Measurements from ENCODE around the gene CASP10.
A peak's percentile ranks its signal among the peaks of the same experiment; 100 is the strongest.
"Not testable (repeated sequence)": the region's sequence is repeated elsewhere in the genome, so short reads cannot be mapped to it uniquely, and the experiment has no call there.

CASP10 gene

DNA sequence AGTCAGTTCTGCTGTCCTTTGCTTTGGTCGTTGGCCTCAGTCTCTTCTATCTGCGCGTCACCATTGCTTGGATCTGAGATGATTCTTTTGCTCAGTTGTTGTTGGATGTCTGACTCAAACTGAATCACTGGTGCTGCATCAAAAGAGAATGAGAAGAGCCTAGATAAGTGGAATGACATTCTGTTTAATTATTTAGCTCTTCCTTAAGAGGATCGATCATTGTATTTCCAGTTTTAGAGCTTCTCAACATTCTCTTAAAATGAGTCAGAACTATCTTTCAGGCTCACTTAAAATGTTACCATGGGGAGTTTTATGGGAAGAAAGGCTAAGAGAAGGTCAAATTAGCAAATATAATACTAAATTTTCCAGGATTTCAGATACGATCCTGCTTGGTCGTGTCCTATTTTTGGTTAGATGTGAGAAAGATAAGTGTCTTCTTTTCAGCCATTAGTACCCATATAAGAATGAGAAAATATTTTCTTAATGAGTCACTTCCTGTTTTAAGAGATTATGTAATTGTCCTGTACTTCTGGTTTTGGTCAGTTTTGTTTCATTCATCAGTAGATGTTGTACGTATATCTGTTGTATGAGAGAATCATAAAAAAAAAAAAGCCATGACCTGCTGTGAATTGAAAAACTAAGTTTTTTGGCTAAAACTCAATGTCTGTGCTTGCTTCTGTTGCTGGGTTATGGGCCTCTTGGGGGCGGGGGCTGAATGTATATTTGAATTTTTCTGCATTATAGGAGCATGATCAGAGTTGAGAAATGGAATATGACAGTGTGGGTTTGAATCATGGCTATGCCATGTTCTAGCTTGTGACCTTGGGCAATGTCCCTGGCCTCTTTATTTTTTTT is 31.6 kb upstream of the CASP10 start:
- H3K36me3 Mint-ChIP-seq (ENCODE audit: low read depth): peaks cover 83% of the 10 kb centered on the region

DNA sequence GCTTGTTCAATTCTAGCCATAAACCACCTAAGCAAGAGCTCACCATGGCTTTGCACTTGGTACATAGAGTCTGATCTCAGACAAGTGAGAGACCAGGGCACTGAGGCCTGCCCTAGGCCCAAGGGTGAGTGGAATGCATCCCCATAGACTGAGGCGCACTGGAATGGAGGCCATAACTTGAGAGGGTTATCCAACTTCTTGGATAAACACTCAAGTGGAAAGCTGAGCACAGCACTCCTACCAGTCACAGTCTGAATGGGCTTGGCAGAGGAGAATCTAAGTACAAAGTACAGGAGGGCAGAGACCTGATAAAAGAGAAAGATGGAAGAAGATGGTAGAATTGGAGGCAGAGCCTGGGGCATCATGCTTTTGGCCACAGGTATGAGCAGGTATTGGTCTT is 30.4 kb upstream of the CASP10 start:
- Mint-ChIP-seq H3K27ac (peak overlapping the region; percentile 81), H3K4me3 (no peak overlapping the region), H3K4me1 (ENCODE audit: low read depth) (peaks cover 64% of the 10 kb centered on the region), H3K27me3 (no peaks in the 10 kb centered on the region), H3K36me3 (ENCODE audit: low read depth) (peaks cover 84% of the 10 kb centered on the region), H3K9me3 (no peaks in the 10 kb centered on the region)

More for the DNA sequence above, 31.6 kb upstream of the CASP10 start:
- Mint-ChIP-seq H3K9me3 (no peaks in the 10 kb centered on the region), H3K27ac (peak overlapping the region; percentile 80), H3K4me3 (no peak overlapping the region), H3K27me3 (no peaks in the 10 kb centered on the region), H3K4me1 (ENCODE audit: low read depth) (peaks cover 55% of the 10 kb centered on the region)

DNA sequence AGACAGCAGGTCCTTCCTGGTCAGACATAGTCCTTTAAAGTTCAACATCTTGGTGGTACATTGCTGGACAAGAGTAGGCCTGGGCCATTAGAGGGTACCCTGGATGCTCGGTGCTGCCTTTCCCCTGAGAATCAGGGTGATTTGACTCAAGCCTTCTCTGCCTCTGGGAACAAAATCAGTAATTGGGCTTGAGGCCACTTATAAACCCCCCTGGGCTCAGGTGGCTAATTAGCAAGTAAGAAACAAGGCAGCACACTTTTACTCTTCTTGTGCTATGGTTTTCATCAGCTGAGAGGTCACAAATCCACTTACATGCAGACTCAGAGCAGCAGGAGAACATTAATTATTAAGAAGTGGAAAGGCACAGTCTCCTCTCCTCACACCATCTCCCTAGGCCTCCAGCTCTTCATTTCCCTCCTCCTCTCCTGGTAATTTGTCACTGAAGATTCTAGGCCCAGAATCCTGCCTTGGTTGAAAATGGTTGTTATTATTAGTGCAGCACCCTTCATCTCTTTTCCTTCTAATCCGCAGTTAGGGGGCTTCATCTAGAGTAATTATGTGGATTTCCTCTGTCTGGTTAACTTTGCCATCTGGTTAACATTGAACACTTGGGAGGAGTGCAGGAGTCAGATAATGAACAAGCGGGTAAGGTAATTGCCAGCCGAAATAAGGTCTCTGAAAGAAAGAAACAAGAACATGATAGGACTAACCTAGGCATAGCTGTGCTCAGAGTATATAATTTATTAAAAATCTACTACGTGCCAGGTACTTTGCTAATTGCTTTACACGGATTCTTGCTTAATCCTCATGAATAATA is 29.7 kb upstream of the CASP10 start:
- Mint-ChIP-seq H3K27me3 (no peaks in the 10 kb centered on the region), H3K36me3 (ENCODE audit: low read depth) (peaks cover 90% of the 10 kb centered on the region), H3K9me3 (no peaks in the 10 kb centered on the region), H3K4me1 (ENCODE audit: low read depth) (peaks cover 70% of the 10 kb centered on the region), H3K4me3 (no peak overlapping the region), H3K27ac (peak overlapping the region; percentile 81)

DNA sequence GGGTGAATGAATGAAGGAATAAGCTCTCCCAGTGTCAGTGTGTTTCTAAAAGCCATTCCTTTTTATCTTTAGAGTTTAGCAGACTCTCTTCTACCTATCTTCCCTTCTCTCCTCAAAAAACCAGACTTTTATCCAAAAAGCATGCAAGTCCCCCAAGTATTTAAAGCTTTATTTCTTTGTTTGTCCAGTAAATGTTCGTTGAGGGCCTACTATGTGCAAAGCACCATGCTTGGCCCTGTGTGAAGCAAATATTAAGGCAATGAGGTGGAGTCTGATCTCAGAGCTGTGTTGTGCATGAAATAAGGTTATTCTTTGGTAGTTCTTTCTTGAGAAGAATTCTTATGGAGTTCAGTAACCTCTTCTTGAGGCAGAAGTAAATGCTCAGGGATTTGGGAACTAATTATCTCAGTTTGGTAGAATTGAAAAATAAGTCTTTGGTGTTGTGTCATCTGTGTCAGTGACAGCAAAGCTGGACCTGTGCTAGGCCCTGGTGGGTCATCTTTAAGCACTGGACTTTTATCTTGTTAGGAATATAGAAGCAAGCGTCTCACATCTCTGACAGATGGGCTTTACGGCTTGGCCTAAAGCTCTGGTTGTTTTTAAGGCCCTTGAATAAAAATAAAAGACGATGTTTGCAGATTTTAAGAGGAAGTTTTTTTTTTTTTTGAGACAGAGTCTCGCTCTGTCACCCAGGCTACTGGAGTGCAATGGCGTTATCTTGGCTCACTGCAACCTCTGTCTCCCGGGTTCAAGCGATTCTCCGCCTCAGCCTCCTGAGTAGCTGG is 28.1 kb upstream of the CASP10 start:
- H3K36me3 Mint-ChIP-seq (ENCODE audit: low read depth): peaks cover 84% of the 10 kb centered on the region
- no peak overlapping the region for H3K4me3 Mint-ChIP-seq
- peaks cover 60% of the 10 kb centered on the region for H3K4me1 Mint-ChIP-seq (ENCODE audit: low read depth)
- H3K9me3 Mint-ChIP-seq: no peaks in the 10 kb centered on the region
- no peaks in the 10 kb centered on the region for H3K27me3 Mint-ChIP-seq
- peak overlapping the region; percentile 5 for H3K27ac Mint-ChIP-seq

DNA sequence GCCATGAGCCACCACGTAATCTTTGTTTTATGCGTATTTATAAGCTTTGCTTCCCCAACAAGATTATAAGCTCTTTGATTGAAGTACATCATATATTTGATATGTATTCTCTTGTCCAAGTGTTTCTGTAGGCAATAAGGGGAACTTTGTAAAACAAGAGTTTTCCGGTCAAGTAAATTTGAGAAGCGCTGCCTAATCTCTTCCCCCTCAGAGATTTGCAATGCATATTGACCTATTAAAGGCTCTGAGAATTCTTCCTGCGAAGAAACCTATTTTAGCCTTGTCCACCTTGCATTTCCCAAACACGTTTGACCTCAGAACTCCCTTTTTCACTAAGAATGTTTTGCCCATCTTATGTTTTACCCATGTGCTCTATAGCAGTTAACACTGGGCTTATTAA is 26.9 kb upstream of the CASP10 start:
- peaks cover 84% of the 10 kb centered on the region for H3K36me3 Mint-ChIP-seq (ENCODE audit: low read depth)
- peaks cover 54% of the 10 kb centered on the region for H3K4me1 Mint-ChIP-seq (ENCODE audit: low read depth)
- no peaks in the 10 kb centered on the region for H3K27me3 Mint-ChIP-seq
- no peak overlapping the region for H3K4me3 Mint-ChIP-seq
- no peaks in the 10 kb centered on the region for H3K9me3 Mint-ChIP-seq
- H3K27ac Mint-ChIP-seq: peak overlapping the region; percentile 63

DNA sequence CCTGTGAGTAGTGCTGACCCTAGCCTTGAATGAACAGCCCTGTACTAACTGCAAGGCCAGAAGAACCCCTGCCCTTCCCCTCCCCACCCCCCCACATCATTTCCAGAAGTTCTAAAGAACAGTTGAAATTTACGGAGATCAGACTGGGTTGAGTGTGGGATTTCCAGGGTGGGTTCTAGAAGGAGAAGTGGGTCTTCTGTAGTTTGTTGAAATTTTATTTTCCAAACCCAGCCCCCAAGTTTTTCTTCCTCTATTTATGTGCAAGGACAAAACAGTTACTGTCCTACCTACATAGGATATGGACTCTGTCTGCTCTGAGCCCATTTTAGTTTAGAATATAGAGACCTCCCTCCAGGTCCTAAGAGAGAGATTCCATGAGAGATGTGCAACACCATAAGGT is 26.3 kb upstream of the CASP10 start:
- Mint-ChIP-seq H3K27me3 (no peaks in the 10 kb centered on the region), H3K4me1 (ENCODE audit: low read depth) (peaks cover 47% of the 10 kb centered on the region), H3K27ac (peak overlapping the region; percentile 82), H3K4me3 (no peak overlapping the region), H3K9me3 (no peaks in the 10 kb centered on the region), H3K36me3 (ENCODE audit: low read depth) (peaks cover 79% of the 10 kb centered on the region)

DNA sequence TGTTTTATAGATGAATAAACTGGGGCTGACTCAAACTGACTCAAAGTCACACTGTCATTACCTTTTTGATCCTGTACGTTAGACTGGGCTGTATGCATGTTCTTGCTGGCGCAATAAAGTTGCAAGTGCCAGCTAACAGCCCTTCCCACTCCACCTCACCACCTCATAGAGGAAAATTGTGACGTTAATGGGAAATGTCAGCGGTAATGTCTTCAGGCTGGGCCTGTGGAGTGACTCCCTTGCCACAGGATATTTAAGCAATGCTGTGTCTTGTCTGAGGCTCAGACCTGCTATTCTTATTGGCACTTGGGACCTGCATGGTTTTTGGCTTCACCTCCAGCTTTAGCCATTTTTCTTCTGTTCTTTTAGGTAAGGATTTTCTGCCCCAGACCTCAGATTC is 25.2 kb upstream of the CASP10 start:
- Mint-ChIP-seq H3K27ac (peak overlapping the region; percentile 82), H3K27me3 (no peaks in the 10 kb centered on the region), H3K4me1 (ENCODE audit: low read depth) (peaks cover 50% of the 10 kb centered on the region), H3K4me3 (peak overlapping the region; percentile 18), H3K36me3 (ENCODE audit: low read depth) (peaks cover 82% of the 10 kb centered on the region), H3K9me3 (no peaks in the 10 kb centered on the region)

DNA sequence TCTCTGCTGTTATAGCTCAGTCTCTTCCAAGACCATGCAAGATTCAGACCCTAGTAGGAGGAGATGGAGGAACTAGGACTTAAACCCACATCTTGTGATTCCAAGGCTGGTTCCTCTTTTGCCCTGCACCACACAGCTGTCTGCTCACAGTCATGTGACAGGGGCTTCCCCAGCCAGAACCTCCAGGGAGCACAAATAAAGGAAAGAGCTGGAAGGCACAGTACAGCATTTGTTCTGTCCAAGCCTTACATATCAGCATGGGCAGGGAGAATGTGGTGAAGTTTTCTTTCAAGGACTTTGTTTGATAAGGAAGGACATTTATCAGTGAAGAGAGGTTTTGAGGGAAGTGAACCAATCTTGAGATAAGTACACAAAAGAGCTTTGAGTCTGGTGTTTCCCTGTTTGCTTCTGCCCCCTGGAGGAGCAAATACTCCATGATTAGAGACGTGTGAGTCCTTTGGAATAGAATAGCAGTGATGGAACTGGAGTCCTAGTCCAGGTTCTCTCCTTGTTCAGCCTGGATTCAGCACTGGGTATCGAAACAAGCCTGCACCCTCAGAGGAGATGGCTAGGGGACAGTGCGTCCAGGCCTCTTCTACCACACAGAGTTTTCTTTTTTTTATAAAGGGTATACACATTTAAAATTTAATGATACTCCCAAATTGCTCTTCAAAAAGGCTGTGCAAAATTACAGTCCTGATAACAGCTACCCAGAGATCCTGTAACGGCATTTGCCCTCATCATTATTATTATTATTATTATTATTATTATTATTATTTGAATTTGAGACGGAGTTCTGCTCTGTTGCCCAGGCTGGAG is 24.6 kb upstream of the CASP10 start:
- Mint-ChIP-seq H3K27me3 (no peaks in the 10 kb centered on the region), H3K4me1 (ENCODE audit: low read depth) (peaks cover 47% of the 10 kb centered on the region), H3K4me3 (peak overlapping the region; percentile 18), H3K27ac (peak overlapping the region; percentile 82), H3K36me3 (ENCODE audit: low read depth) (peaks cover 82% of the 10 kb centered on the region), H3K9me3 (no peaks in the 10 kb centered on the region)

DNA sequence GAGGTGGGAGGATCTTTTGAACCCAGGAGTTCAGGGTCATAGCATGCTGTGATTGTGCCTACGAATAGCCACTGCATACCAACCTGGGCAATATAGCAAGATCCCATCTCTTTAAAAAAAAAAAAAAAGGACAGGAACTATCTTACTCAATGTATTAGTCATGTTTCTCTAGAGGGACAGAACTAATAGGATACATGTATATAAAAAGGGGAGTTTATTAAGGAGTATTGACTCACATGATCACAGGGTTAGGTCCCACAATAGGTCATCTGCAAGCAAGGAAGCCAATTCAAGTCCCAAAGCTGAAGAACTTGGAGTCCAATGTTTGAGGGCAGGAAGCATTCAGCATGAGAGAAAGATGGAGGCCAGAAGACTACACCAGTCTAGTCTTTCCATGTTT is 18.8 kb upstream of the CASP10 start:
- peaks cover 73% of the 10 kb centered on the region for H3K36me3 Mint-ChIP-seq (ENCODE audit: low read depth)

DNA sequence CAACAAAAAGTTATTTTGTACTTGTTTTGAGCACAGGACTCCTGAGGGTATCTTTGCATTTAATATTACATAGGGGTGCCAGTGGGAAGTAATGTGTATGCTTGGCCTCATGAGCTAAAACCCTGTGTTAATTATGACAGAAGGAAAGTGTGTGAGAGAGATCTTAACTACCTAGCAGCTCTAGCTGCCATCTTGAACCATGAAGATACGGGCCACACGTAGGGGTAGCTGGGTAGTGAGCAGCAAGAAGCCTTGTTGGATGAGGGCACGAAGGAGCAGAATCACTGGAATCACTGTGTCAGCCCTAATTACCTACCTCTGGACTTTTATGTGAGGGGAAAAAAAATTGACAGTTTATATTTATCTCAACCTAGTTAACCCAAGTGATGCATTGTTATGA is 15.4 kb upstream of the CASP10 start:
- H3K4me3 Mint-ChIP-seq: no peak overlapping the region
- peak overlapping the region; percentile 73 for H3K27ac Mint-ChIP-seq
- peaks cover 45% of the 10 kb centered on the region for H3K36me3 Mint-ChIP-seq (ENCODE audit: low read depth)
- H3K4me1 Mint-ChIP-seq (ENCODE audit: low read depth): peaks cover 10% of the 10 kb centered on the region
- H3K27me3 Mint-ChIP-seq: no peaks in the 10 kb centered on the region
- peaks cover 6% of the 10 kb centered on the region for H3K9me3 Mint-ChIP-seq

More for the DNA sequence above, 18.8 kb upstream of the CASP10 start:
- Mint-ChIP-seq H3K4me3 (no peak overlapping the region), H3K27ac (peak overlapping the region; percentile 31), H3K4me1 (ENCODE audit: low read depth) (peaks cover 16% of the 10 kb centered on the region), H3K9me3 (no peaks in the 10 kb centered on the region), H3K27me3 (no peaks in the 10 kb centered on the region)

DNA sequence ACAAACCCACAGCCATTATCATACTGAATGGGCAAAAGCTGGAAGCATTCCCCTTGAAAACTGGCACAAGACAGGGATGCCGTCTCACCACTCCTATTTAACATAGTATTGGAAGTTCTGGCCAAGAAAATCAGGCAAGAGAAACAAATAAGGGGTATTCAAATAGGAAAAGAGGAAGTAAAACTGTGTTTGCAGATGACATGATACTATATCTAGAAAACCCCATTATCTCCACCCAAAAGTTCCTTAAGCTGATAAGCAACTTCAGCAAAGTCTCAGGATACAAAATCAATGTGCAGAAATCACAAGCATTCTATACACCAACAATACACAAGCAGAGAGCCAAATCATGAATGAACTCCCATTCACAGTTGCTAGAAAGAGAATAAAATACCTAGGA is 14.4 kb upstream of the CASP10 start:
- H3K9me3 Mint-ChIP-seq; H3K27ac Mint-ChIP-seq; H3K4me3 Mint-ChIP-seq; H3K4me1 Mint-ChIP-seq (ENCODE audit: low read depth); H3K27me3 Mint-ChIP-seq: not testable (repeated sequence)
- H3K36me3 Mint-ChIP-seq (ENCODE audit: low read depth): peaks cover 36% of the 10 kb centered on the region

DNA sequence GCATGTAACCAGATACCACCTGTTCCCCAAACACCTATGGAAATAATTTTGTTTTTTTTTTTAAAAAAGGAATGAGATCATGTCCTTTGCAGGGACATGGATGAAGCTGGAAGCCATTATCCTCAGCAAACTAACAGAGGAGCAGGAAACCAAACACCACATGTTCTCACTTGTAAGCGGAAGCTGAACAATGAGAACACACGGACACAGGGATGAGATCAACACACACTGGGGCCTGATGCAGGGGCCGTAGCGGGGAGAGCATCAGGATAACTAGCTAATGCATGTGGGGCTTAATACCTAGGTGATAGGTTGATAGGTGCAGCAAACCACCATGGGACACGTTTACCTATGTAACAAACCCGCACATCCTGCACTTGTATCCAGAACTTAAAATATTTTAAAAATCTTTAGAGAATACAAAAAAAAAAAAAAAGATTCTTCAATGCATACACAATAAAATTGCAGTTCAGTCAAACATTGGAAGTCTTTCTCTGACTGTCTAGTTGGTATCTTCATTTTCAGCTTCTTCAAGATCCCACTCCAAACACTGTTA is 11.6 kb upstream of the CASP10 start:
- Mint-ChIP-seq H3K27ac (no peak overlapping the region), H3K4me3 (no peak overlapping the region), H3K36me3 (ENCODE audit: low read depth) (peaks cover 15% of the 10 kb centered on the region), H3K9me3 (peaks cover 6% of the 10 kb centered on the region), H3K4me1 (ENCODE audit: low read depth) (peaks cover 15% of the 10 kb centered on the region), H3K27me3 (no peaks in the 10 kb centered on the region)

DNA sequence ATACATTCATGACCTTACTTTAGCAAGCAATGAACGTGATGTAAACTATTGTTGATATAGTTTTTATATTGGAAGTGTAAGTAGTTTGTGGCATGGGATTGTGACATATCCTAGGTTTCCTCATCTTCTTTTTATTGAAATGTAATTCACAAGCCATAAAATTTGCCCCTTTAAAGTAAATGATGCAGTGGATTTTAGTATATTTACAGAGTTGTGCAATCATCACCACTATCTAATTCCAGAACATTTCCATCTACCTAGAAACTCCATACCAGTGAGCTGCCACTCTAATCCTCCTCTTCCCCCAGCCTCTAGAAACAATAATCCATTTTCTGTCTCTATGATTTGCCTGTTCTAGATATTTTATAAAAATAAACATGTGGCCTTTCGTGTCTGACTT is 10.7 kb upstream of the CASP10 start:
- no peak overlapping the region for H3K27ac Mint-ChIP-seq

DNA sequence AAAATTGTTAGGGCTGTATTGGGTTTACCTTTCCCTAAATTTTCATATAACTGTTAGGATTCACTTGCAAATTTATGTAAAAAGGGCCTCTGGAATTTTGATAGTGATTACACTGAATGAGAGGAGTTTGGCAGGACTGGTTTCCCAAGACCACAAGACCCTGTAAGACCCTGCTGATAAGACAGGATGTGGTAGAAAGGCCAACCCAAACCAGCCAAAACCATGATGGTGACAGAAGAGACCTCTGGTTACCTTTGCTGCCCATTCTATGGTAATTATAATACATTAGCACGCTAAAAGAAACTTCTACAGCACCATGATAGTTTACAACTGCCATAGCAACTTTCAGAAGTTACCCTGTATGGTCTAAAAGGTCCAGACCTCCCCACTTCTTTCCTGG is 8.3 kb upstream of the CASP10 start:
- no peak overlapping the region for H3K4me3 Mint-ChIP-seq
- H3K27ac Mint-ChIP-seq: no peak overlapping the region
- no peaks in the 10 kb centered on the region for H3K27me3 Mint-ChIP-seq
- H3K9me3 Mint-ChIP-seq: peaks cover 6% of the 10 kb centered on the region
- no peaks in the 10 kb centered on the region for H3K36me3 Mint-ChIP-seq (ENCODE audit: low read depth)
- peaks cover 13% of the 10 kb centered on the region for H3K4me1 Mint-ChIP-seq (ENCODE audit: low read depth)

More for the DNA sequence above, 10.7 kb upstream of the CASP10 start:
- H3K4me1 Mint-ChIP-seq (ENCODE audit: low read depth): peaks cover 17% of the 10 kb centered on the region
- H3K4me3 Mint-ChIP-seq: no peak overlapping the region
- H3K27me3 Mint-ChIP-seq: no peaks in the 10 kb centered on the region
- H3K9me3 Mint-ChIP-seq: peaks cover 6% of the 10 kb centered on the region
- H3K36me3 Mint-ChIP-seq (ENCODE audit: low read depth): peaks cover 5% of the 10 kb centered on the region

All from stimulated activated naive CD8-positive, alpha-beta T cell treated with anti-CD3 and anti-CD28 coated beads, Interleukin-15, Interleukin-2, amounts not matched to agents 100 ng/mL and 50 ng/mL, for 24 hours (primary cell).